Trophoblast cell (in vitro differentiated cells and primary cell): ENCODE results near the gene DLG4.

ENCODE experiments used
- DNase-seq, 2 donors: peaks; one replicate each; pipeline ENCODE4 v3.0.0-alpha.2; 2016
- H2AFZ ChIP-seq: 2 replicates; pipeline ENCODE4 v1.6.1; 2013; ENCODE audit warnings: low read length, moderate library complexity, mild to moderate bottlenecking; ENCODE audit not compliant: insufficient read depth, poor library complexity
- H2AK5ac ChIP-seq: 2 replicates; pipeline ENCODE4 v1.6.1; 2013; ENCODE audit warnings: mild to moderate bottlenecking, low read length
- H2BK120ac ChIP-seq: 2 replicates; pipeline ENCODE4 v1.6.1; 2013; ENCODE audit warnings: low read length, mild to moderate bottlenecking, moderate library complexity; ENCODE audit not compliant: insufficient read depth, poor library complexity
- H2BK12ac ChIP-seq: 2 replicates; pipeline ENCODE4 v1.6.1; 2013; ENCODE audit warnings: mild to moderate bottlenecking, low read length, moderate library complexity
- H2BK5ac ChIP-seq: 2 replicates; pipeline ENCODE4 v1.6.1; 2013; ENCODE audit warnings: low read length, low read depth, moderate library complexity, mild to moderate bottlenecking; ENCODE audit not compliant: poor library complexity
- H3K14ac ChIP-seq: 2 replicates; pipeline ENCODE4 v1.6.1; 2013; ENCODE audit warnings: mild to moderate bottlenecking, low read length
- H3K18ac ChIP-seq: 2 replicates; pipeline ENCODE4 v1.6.1; 2013; ENCODE audit warnings: mild to moderate bottlenecking, low read length
- H3K23ac ChIP-seq: 2 replicates; pipeline ENCODE4 v1.6.1; 2013; ENCODE audit warnings: low read length
- H3K27ac ChIP-seq: 2 replicates; pipeline ENCODE4 v1.5.1; 2013; ENCODE audit warnings: low read depth, mild to moderate bottlenecking, inconsistent platforms, low read length, moderate library complexity
- H3K27me3 ChIP-seq: 2 replicates; pipeline ENCODE4 v1.6.1; 2013; ENCODE audit warnings: inconsistent platforms, mild to moderate bottlenecking, low read length, moderate library complexity; ENCODE audit not compliant: insufficient read depth
- H3K36me3 ChIP-seq, 2 experiments: 1 replicate in 1 of 2; 2 replicates in 1 of 2; pipeline ENCODE4 v1.6.1; 2013; ENCODE audit warnings: low read length in 2 of 2, mild to moderate bottlenecking in 2 of 2, moderate library complexity in 1 of 2; ENCODE audit not compliant: insufficient read depth in 2 of 2, control insufficient read depth in 1 of 2
- H3K4ac ChIP-seq: 2 replicates; pipeline ENCODE4 v1.6.1; 2013; ENCODE audit warnings: low read depth, mild to moderate bottlenecking, low read length, moderate library complexity
- H3K4me1 ChIP-seq, 2 experiments: 1 replicate in 1 of 2; 2 replicates in 1 of 2; pipeline ENCODE4 v1.6.1; 2013; ENCODE audit warnings: low read length in 2 of 2, mild to moderate bottlenecking in 2 of 2, moderate library complexity in 1 of 2; ENCODE audit not compliant: insufficient read depth in 2 of 2, control insufficient read depth in 1 of 2
- H3K4me2 ChIP-seq: 2 replicates; pipeline ENCODE4 v1.6.1; 2013; ENCODE audit warnings: inconsistent platforms, mild to moderate bottlenecking, low read length, moderate library complexity
- H3K4me3 ChIP-seq: 2 replicates; pipeline ENCODE4 v1.5.1; 2013; ENCODE audit warnings: mild to moderate bottlenecking, low read depth, low read length, inconsistent platforms
- H3K79me1 ChIP-seq: one replicate; pipeline ENCODE4 v1.6.1; 2013; ENCODE audit warnings: low read length
- H3K79me2 ChIP-seq: 2 replicates; pipeline ENCODE4 v1.6.1; 2013; ENCODE audit warnings: low read length, mild to moderate bottlenecking; ENCODE audit not compliant: control insufficient read depth, insufficient read depth, poor library complexity
- H3K9ac ChIP-seq: 2 replicates; pipeline ENCODE4 v1.6.1; 2013; ENCODE audit warnings: mild to moderate bottlenecking, low read length
- H3K9me3 ChIP-seq: 2 replicates; pipeline ENCODE4 v1.6.1; 2013; ENCODE audit warnings: low read depth, mild to moderate bottlenecking, control low read depth, inconsistent platforms, low read length; ENCODE audit not compliant: insufficient read depth
- H4K12ac ChIP-seq: 2 replicates; pipeline ENCODE4 v1.6.1; 2013; ENCODE audit warnings: low read depth, mild to moderate bottlenecking, low read length, moderate library complexity
- H4K8ac ChIP-seq: 2 replicates; pipeline ENCODE4 v1.6.1; 2013; ENCODE audit warnings: low read depth, mild to moderate bottlenecking, low read length, moderate library complexity
- H4K91ac ChIP-seq: one replicate; pipeline ENCODE4 v1.6.1; 2013; ENCODE audit warnings: low read depth, mild to moderate bottlenecking, low read length, moderate library complexity
- WGBS: extraction: QIAGEN DNeasy Blood & Tissue Kit; methylation state at CpG from one replicate; pipeline ENCODE4 v1.1.7; 2013; ENCODE audit warnings: missing lambda C conversion rate; ENCODE audit not compliant: insufficient read length, insufficient coverage; ENCODE audit errors: extremely low coverage; 5-methylcytosine and 5-hydroxymethylcytosine counted together

DLG4 gene

GRCh38 chr17:7186241-7186640 is 33.4 kb downstream of the DLG4 start:
- no CpG with 5 or more reads among the region's 7 CpGs for WGBS
- H3K27me3 ChIP-seq: no peaks in the 10 kb centered on the region
- peaks cover 11 to 12% of the 10 kb centered on the region in 2 experiments for H3K36me3 ChIP-seq
- H3K4me2 ChIP-seq: no peak overlapping the region
- H3K4ac ChIP-seq: no peak overlapping the region
- no peaks in the 10 kb centered on the region for H3K79me1 ChIP-seq
- no peak overlapping the region for H2AK5ac ChIP-seq
- H4K8ac ChIP-seq: no peak overlapping the region
- H2BK5ac ChIP-seq: no peak overlapping the region
- no peak overlapping the region for H3K18ac ChIP-seq
- H3K4me1 ChIP-seq: no peaks in the 10 kb centered on the region
- H3K14ac ChIP-seq: no peak overlapping the region
- no peak overlapping the region for H3K4me3 ChIP-seq
- no peak for DNase-seq
- no peak overlapping the region for H4K12ac ChIP-seq
- H2AFZ ChIP-seq: no peak overlapping the region
- H3K27ac ChIP-seq: no peak overlapping the region
- no peak overlapping the region for H2BK12ac ChIP-seq
- H4K91ac ChIP-seq: no peak overlapping the region
- no peak overlapping the region for H2BK120ac ChIP-seq
- H3K9ac ChIP-seq: no peak overlapping the region
- no peaks in the 10 kb centered on the region for H3K9me3 ChIP-seq
- H3K23ac ChIP-seq: no peak overlapping the region
- H3K79me2 ChIP-seq: no peaks in the 10 kb centered on the region

- H2BK5ac ChIP-seq: no peak overlapping the region
- H3K79me1 ChIP-seq: no peaks in the 10 kb centered on the region
- H2AFZ ChIP-seq: no peak overlapping the region
- H3K9me3 ChIP-seq: no peaks in the 10 kb centered on the region
- H3K4me2 ChIP-seq: no peak overlapping the region
- H3K36me3 ChIP-seq: peaks cover 0 to 2% of the 10 kb centered on the region in 2 experiments
- no peaks in the 10 kb centered on the region for H3K27me3 ChIP-seq
- no peak overlapping the region for H3K23ac ChIP-seq
- H3K18ac ChIP-seq: no peak overlapping the region
- no peak overlapping the region for H3K4ac ChIP-seq
- no peak overlapping the region for H4K8ac ChIP-seq
- H4K91ac ChIP-seq: no peak overlapping the region
- H3K27ac ChIP-seq: no peak overlapping the region
- no peak overlapping the region for H3K4me3 ChIP-seq
- no peak for DNase-seq
- no peak overlapping the region for H4K12ac ChIP-seq
- no peaks in the 10 kb centered on the region for H3K79me2 ChIP-seq
- no peak overlapping the region for H3K14ac ChIP-seq
- H2BK120ac ChIP-seq: no peak overlapping the region
- no peak overlapping the region for H2AK5ac ChIP-seq
- H3K4me1 ChIP-seq: no peaks in the 10 kb centered on the region
- no peak overlapping the region for H3K9ac ChIP-seq
- H2BK12ac ChIP-seq: no peak overlapping the region
- WGBS: no CpG with 5 or more reads among the region's 6 CpGs
These were observed 35.0 kb downstream of the DLG4 start for GRCh38 chr17:7184647-7185046.

- Histone ChIP-seq H3K4me1 (no peaks in the 10 kb centered on the region), H2BK5ac (no peak overlapping the region), H3K79me1 (no peaks in the 10 kb centered on the region), H4K8ac (no peak overlapping the region), H4K91ac (no peak overlapping the region), H2BK12ac (no peak overlapping the region), H3K79me2 (no peaks in the 10 kb centered on the region), H3K4ac (no peak overlapping the region), H3K27me3 (no peaks in the 10 kb centered on the region), H4K12ac (no peak overlapping the region), H3K9ac (no peak overlapping the region), H2AK5ac (no peak overlapping the region), H3K18ac (no peak overlapping the region), H2AFZ (no peak overlapping the region), H3K23ac (no peak overlapping the region), H3K27ac (no peak overlapping the region), H3K14ac (no peak overlapping the region), H3K4me2 (no peak overlapping the region), H3K4me3 (no peak overlapping the region), H3K9me3 (no peaks in the 10 kb centered on the region), H2BK120ac (no peak overlapping the region), H3K36me3 (no peaks in the 10 kb centered on the region)
- DNase-seq: no peak
- WGBS: no CpG with 5 or more reads among the region's 14 CpGs
These were observed 35.5 kb downstream of the DLG4 start for GRCh38 chr17:7184091-7184488.

- DNase-seq: no peak
- no peak overlapping the region for H2AFZ ChIP-seq
- no peak overlapping the region for H3K23ac ChIP-seq
- no peak overlapping the region for H3K4me2 ChIP-seq
- H3K9me3 ChIP-seq: no peaks in the 10 kb centered on the region
- no peaks in the 10 kb centered on the region for H3K36me3 ChIP-seq
- no peak overlapping the region for H3K4me3 ChIP-seq
- H2BK120ac ChIP-seq: no peak overlapping the region
- no peaks in the 10 kb centered on the region for H3K27me3 ChIP-seq
- H4K91ac ChIP-seq: no peak overlapping the region
- H4K8ac ChIP-seq: no peak overlapping the region
- H2BK12ac ChIP-seq: no peak overlapping the region
- H3K4ac ChIP-seq: no peak overlapping the region
- no peak overlapping the region for H3K18ac ChIP-seq
- no peak overlapping the region for H3K14ac ChIP-seq
- no peak overlapping the region for H4K12ac ChIP-seq
- H3K4me1 ChIP-seq: no peaks in the 10 kb centered on the region
- WGBS: no CpG with 5 or more reads among the region's 7 CpGs
- H3K79me2 ChIP-seq: no peaks in the 10 kb centered on the region
- no peak overlapping the region for H2BK5ac ChIP-seq
- H3K79me1 ChIP-seq: no peaks in the 10 kb centered on the region
- H3K27ac ChIP-seq: no peak overlapping the region
- H2AK5ac ChIP-seq: no peak overlapping the region
- no peak overlapping the region for H3K9ac ChIP-seq
These were observed 36.1 kb downstream of the DLG4 start for GRCh38 chr17:7183433-7184090.
